ENCODE data around the gene AGBL2.

DNA sequence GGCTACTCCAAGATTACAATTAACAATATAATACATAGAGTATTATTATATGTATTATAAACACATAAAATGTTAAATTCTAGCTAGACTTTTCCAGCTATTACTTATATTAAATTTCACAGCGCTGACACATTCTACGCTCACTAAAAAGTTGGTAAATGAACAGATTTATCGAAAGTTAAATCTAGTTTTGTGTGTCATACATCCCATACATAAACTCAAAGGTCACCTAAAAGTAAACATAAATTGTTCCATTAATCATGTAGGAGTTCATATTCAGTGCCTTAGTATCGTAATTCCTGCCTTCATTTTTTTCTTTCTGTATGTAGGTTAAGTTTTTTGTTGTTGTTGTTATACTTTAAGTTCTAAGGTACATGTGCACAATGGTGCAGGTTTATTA lies 41.0 kb upstream of the AGBL2 start:
- no peak for TF ChIP-seq GATA2 (IDR thresholded peaks at IDR 0.05; ENCODE audit: low read depth, low read length)
- TF ChIP-seq GATA3 (IDR thresholded peaks at IDR 0.05; ENCODE audit: low read depth, low read length): no peak

Data from SH-SY5Y (cell line).